GM12892 (cell line): ENCODE data around the gene SNX14.

Experiments used
- POLR2AphosphoS5 ChIP-seq: IDR thresholded peaks from 2 replicates; pipeline ENCODE4 v1.6.1; 2011; ENCODE audit warnings: low read depth, low read length, control low read depth
- TAF1 ChIP-seq: IDR thresholded peaks from 2 replicates; pipeline ENCODE4 v1.6.1; 2011; ENCODE audit warnings: low read depth, mild to moderate bottlenecking, control low read depth, low read length, borderline replicate concordance

DNA sequence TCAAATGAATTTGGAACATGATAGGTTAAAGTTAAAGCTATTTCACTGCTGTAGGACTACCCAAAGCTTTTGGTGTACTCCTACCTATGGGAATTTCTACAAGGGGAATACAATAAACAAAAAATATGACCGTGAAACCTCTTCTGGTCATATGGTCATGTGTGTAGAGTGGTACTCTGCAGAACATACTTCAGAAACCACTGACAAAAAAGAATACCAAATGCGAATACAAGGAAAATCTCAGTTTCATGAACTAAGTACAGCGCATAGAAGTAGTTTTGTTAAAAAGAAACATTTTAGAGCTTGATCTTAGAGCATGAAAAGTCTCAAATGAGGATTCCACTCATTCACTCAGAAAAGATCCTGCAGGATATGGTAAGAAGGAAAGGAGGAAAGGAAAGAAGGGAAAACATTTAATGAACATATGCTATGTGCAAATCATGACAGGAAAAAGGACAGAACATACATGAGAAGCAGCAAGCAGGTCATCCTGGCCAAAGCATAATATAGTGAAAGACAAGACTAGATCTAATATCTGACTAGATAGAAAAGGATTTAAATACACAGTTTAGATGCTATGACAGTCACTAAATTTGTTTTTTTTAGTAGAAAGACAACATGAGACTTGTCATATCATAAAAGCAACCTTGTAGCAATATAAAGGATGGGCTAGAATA is 36.5 kb downstream of the SNX14 start:
- TF ChIP-seq POLR2AphosphoS5 (no peak), TAF1 (no peak)
